HG02870 (cell line): ENCODE measurements around the gene KDM3B.
"Not testable (repeated sequence)": the region's sequence is repeated elsewhere in the genome, so short reads cannot be mapped to it uniquely, and the experiment has no call there.

ENCODE experiments used
- ATAC-seq: cut with Tn5 transposase; IDR thresholded peaks from one replicate; pipeline ENCODE4 v1.9.1; 2021; ENCODE audit warnings: mild to moderate bottlenecking, moderate library complexity; ENCODE audit not compliant: unreplicated experiment

Gene KDM3B

DNA sequence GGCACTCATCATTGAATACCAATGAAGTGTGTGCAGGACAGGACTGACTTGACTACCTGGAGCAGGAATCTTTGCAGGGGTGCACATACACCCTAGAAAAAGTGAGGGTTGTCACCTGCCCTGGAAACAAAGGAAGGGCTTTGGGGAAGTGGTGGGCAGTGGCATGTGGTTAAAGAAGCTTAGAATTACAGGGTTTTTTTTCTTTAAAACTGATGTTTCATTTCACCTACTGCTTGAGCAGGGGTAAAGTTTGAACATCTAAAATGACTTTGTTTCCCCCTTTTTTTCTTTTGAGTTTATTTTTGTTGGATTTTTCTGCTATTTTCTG lies 2.0 kb upstream of the KDM3B start:
- ATAC-seq, result no peak

DNA sequence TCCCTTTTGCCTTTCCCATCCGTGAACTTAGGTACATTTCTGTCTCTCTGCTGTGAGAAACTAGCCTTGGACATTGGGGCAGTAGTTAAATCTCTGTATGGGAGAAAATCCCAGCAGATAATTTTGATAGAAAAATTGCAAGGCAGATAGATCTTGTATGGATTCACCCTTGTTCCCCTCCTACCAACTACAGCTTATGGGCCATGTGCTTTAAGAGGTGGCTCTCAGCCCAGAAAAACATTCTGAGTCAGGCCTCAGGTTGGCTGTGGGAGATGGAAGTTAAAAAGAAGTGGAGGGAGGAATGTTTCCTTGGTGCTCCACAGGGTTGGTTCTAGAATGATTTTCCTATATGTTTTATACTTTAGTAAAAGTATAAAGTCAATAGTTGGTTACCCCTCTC lies 1.4 kb upstream of the KDM3B start:
- no peak for ATAC-seq

DNA sequence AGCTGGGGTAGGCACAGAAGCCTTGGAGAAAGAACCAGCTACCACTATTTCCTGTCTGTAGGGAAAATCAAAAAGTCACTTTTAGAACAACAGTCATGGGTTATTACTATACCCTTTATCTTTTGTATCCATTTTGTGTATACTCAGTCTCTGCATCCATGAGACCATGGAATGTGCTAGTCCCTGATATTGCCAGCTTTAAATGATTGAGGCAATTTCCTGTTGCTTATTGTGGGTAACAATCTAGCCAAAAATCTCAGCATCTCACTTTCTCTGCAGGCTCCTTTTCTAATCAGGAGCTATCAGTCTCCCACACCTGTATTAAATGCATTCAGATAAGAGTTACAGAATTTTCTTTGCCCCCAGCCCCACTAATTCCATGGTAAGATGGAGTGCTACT lies 968 bp upstream of the KDM3B start:
- ATAC-seq, result no peak

DNA sequence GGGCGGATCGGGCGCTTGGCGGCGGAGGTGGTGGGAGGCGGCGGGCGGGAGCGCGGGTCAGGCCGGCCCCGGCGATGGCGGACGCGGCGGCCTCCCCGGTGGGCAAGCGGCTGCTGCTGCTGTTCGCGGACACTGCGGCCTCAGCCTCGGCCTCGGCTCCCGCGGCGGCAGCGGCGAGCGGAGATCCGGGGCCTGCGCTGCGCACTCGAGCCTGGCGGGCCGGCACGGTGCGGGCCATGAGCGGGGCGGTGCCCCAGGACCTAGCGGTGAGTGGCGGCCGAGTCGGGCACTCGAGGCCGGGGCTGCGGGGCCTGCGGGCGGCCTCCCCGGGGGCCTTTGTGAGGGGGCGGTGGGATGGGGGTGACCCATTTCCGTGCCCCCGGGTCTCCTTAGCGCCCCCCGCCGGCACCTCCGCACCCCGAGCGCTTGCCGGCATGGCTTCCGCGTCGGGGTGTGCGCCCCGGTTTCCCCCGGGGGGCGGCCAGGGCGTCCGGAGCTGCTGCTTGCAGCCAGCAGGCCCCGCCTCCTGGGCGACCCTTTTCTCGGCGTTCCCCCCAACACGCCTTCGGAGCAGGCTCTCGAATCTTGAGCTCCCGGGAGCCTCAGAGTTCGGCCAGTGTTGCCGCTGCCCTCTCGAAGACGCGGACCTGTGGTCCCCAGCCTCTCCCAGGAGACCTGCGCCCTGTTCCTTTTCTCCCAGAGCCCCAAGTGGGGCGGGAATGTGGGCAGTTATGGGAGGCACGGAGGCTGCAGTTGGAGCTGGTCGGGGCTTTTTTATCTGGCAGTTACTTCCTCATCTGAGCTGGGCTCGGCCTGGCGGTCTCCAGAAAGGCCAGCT lies 456 bp downstream of the KDM3B start:
- peak; percentile 29 for ATAC-seq

DNA sequence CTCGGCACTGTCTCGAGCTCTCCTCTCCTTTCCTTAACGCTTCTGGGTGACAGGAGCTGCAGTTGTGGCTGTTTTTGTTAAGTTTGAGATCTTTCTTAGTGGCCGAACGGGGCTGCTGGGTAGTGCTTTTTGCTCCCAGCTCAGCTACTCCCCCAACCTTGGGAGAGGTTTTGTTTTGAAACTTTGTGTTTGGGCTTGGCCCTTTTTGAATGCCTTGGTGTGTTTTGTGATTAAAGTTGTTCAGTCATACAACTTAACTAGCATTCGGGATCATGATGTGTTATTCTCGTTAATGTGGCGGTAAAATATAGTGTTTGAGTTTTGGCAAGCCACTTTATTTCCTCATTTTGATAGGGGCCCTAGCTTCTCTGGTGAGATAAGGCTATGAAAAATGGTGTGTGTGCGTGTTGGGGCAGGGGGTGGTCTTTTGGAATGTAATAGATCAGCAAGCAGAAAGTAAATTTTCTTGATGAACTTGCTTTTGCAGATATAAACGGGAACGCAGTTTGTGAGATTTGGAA lies 1.1 kb downstream of the KDM3B start:
- ATAC-seq, result no peak

DNA sequence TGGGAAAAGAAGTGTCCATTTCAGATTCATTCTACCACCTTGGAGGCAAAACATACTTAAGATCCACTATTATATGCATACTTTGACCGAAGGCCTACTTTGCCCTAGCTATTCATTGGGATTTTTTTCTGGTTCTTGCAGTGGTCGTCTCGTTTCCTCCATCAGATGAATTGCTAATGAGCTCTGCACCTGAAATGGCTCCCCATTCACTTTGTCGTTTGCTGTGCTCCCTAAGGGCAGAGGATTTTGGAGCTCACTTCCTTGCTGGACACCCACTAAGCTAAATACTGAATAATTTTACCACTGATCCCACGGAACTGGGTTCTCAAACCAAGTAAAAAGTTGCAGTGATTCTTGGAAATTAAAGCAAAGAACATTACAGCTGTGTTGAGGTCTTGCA lies 1.9 kb downstream of the KDM3B start:
- ATAC-seq, result no peak

DNA sequence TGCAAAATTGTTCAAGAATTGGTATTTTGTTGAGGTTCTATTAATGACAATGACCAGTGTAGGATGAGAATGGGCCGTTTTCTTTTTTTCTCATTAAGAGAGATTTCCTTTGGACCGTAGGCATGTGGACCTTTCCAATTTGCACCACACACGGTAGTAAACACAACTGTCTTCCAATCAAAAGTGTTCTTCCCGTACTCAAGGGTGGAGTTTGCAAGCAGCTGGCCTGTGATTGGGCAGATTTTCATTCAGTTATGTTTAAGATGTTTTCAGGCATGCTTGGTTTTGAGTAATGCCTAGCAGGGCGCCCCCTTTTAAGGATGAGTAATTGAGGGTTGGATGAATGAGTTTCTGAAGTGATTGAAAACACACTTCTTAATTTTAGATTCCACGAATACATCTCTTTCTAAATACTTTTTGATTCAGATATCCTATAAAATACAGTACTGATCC lies 2.5 kb downstream of the KDM3B start:
- ATAC-seq, result peak; percentile 49

DNA sequence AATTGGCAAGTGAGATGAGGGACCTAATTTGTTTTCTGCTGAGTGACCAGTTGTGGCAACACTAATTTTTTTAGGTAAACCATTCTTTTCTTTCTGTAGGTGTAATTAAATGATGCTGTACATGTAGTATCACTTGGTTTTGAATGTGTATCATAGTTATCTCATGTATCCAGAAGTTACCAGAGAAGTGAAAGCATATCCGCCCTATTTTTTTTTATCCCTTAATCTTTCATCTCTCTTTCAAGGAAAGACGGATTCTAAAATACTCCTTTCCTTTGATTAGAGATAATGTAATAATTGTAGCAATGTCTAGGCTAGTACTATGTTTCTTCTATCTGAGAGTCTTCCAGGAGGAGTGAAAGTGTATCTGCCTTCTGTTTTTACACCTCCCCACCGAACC lies 7.1 kb downstream of the KDM3B start:
- no peak for ATAC-seq

DNA sequence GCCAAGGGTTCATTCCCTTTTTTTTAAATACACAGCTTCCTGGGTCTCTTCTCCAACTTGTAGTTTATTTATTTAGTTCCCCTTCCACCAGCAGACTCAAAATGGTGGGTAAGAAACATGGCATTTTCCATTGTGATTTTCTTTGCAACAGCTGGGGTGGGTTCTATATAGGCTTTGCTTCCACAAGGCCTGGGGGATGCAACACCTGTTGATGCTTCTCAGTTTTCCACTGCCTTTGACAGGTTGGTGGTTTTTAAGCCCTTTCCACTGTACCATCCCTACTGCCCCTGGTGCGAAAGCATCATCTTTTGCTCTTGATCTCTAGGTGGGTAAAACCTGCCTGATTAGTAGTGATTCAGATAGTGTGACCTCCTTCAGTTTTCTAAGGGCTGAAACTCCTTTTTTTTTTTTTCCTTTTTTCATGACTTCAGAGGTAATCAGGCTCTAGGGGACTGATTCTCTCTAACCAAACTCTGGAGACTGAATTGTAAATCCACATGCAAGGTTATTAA lies 8.5 kb downstream of the KDM3B start:
- ATAC-seq, result no peak

DNA sequence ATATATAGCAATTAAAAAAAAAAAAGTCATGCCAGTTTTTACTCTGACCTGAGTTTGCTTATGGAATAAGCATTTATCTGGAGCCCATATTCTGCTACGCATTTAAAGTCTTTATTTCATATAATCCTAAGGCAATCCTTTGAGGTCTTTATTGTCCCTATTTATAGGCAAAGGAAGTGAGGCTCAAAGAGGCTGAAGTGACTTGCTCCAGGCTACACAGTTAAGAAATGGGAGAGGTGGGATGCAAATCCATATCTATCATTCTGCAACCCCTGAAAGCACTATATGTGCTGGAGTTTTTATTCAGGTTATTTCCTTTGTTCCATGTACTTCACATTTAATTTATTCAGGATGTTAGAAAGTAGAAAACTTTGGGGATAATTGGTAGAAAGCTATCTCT lies 12.1 kb downstream of the KDM3B start:
- no peak for ATAC-seq

DNA sequence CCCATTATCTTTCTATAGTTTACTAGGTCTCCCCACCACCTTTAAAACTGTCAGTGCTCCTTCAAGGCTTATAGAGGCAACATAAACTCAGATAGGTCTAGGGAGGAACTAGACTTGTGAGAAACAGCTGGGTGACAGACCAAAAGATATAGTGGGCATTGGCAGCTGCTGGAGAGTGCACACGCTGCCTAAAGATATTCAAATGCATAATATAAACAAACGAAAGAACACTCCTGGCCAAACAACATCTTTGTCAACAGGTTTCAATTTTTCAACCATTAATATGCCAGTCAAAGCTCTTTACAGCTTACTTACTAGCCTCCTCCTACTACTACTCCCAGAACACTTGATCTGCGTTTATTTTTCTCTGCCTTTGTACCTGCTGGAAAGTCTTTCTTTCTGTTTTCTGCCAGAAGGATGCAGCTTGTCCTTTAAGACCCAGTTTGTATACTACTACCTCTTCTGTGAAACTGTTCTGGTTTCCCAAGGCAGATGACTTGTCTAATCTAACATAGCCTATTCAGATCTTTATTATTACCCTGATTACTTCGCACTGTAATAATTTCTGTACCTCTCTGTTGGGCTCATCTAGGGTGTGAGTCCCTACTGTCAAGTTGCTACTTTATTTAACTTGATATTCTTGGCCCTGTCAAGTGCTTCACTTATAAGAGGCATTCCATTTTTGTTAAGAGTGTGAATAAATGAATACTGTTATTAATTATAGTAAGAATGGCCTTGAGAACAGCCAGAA lies 14.3 kb downstream of the KDM3B start:
- peak; percentile 46 for ATAC-seq

DNA sequence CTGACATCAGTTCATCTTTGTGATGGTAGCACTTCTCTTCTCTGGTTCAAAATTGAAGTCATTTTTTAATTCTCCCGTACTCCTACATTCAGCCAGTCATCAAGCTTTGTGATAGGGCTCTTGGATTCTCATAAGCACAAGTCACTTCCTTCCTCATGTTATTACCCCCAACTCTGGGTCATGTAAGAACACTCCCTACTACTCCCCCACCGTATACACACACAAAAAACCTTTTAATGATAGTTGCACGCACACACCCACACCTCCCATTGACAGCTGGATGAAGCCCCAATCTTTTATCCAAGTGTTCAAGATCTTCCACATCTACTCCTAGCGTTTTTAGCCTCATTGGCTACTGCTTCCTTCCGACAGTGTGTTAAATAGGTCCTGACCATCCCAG lies 16.8 kb downstream of the KDM3B start:
- no peak for ATAC-seq

DNA sequence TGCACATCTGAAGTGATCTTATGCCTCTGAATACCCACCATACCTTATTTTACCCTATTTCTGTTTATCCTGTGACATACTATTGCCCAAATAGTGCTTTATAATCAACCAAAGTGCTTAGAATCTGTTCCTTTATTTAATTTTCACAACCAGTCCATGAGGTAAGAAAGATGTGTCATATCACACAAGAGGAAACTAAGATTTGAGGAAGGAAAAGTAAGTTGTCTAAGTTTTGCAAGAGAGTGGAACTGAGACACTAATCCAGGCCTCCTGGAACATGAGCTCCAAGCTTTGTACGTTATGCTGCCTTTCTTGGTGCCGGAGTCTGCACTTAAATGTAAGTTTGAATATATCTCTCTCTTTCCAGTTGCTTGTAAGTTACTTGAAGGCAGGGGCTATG lies 17.2 kb downstream of the KDM3B start:
- no peak for ATAC-seq

DNA sequence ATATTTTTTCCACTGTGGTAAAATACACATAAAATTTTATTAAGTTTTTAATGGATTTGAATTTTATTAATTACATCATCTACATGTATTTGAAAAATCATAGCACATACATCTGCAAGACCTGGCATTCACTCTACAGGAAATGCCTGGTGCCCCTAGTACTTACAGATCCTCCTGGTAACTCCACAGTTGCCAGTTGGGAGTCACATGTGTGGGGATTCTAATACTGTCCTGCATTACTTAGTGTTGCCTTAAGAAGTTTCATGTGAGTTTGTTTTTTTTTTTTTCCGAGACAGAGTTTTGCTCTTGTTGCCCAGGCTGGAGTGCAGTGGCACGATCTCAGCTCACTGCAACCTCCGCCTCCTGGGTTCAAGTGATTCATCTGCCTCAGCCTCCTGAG lies 18.1 kb downstream of the KDM3B start:
- ATAC-seq, result no peak

DNA sequence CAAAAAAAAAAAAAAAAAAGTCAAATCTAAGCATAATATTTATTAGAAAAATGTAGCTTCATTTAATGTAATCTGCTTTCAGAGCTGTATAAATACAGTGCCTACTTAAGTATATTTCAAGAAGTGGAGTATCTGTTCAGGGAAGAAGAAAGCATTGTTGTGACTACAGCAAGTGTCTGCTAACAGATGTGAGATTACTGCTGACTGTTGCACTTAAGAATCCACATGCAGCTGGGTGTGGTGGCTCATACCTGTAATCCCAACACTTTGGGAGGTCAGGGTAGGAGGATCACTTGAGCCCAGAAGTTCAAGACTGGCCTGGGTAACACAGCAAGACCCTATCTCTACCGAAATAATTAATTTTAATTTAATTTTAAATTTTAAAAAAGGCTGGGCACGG lies 19.0 kb downstream of the KDM3B start:
- ATAC-seq, result no peak

DNA sequence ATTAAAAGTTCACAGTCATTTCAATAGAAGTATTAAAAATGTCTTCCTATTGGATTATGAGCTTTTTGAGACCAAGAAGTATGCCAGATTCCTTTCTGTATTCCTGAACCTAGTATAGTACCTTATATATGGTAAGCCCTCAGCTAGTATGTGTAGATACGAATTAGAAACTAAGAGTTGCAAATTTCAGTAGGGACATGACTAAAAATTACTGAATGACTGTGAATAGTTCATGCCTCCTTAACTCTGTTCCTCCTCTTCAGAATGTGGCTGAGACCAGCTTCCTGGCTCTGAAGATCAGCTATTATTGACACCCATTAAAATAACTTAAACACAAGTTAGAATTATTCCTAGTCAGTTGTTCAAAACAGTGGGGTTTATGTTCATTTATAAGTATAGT lies 19.7 kb downstream of the KDM3B start:
- peak; percentile 86 for ATAC-seq

DNA sequence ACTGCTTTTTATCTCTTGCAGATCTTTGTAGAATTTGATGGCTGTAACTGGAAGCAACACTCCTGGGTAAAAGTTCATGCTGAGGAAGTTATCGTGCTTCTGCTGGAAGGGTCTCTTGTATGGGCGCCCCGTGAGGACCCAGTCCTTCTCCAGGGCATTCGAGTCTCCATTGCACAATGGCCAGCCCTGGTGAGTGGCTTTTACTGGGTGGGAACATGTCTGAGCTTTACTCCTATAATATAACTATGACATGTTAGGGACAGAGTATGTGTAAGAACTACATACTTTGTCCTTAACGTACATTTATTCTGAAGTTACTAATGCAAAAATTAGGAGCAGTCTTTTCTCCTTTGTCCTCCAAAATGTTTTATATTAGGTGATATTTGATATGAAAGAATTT lies 20.2 kb downstream of the KDM3B start:
- ATAC-seq, result no peak

DNA sequence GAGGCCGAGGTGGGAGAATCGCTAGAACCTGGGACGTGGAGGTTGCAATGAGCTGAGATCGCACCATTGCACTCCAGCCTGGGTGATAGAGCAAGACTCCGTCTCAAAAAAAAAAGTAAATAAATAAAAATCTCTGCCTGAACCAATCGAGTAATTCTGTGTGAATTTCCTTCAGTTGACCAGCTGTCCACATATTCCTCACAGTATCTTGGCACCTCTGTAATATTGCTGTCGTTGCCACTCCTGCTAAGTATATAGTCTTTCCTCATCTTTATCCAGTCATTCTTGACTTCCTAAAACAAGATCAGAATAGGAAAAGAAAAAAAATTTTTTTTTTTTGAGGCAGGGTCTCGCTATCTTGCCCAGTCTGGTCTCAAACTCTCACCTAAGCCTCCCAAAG lies 29.9 kb downstream of the KDM3B start:
- no peak for ATAC-seq

DNA sequence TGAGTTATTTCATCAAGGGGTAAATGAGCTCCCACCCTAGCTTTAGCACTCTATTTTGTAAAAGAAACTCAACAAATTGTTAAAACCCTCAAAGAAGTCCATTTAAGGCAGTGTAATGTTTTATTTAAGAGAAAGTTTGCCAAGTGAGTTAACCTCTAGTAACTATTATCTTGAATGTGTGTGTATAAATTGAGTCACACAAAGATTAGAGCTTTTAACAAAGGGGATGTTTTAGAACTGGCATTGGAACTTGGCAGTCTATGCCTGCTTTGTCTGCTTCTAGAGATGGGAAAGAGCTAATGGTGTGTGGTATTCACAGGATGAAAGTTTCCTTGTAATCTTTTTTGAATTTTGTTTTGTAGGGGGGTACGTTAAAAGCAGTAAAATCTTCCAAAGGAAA lies 33.2 kb downstream of the KDM3B start:
- ATAC-seq, result no peak

DNA sequence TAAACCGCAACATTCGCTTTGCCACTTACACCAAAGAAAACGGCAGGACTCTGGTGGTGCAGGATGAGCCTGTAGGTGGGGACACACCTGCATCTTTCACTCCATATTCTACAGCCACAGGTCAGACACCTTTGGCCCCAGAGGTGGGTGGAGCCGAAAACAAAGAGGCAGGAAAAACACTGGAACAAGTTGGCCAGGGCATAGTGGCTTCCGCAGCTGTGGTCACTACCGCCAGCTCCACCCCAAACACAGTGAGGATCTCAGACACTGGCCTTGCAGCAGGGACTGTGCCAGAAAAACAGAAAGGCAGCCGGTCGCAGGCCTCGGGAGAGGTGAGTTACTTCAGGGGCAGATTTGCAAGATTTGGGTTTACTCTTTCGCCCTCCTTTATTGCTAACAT lies 33.8 kb downstream of the KDM3B start:
- ATAC-seq, result no peak

DNA sequence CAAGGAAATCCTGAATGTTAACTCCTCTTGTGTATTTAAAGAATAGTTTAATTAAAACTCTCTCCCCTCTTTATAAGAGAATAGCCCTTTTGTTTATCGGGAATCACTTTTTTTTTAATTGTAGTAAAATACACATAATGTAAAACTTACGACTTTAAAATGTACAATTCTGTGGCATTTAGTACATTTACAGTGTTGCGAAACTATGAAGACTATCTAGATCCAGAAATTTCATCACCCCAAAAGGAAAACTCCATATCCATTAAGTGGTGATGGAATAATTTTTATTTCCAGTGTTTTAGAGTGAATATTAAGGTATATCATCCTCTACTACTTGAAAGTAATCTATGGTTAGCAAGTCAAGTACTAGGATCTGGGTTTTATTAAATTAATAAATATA lies 36.8 kb downstream of the KDM3B start:
- no peak for ATAC-seq

DNA sequence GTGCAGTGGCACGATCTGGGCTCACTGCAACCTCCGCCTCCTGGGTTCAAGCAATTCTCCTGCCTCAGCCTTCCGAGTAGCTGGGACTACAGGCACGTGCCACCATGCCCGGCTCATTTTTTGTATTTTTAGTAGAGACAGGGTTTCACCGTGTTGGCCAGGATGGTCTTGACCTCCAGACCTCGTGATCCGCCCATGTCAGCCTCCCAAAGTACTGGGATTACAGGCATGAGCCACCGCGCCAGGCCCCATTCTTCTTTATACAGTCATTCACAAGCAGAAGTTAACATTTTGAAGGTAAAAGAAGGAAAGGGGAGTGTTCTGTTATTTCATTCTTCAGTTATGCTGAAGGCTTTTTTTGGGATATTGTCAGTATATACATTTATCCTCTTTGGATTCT lies 37.4 kb downstream of the KDM3B start:
- not testable (repeated sequence) for ATAC-seq
